Retinal pigment epithelial cell (primary cell): Measurements from ENCODE around the gene PPP1R8.

ENCODE experiments used
- DNase-seq: peaks from one replicate; pipeline ENCODE4 v3.0.0-alpha.2; 2010; ENCODE audit warnings: low read depth
- H3K4me3 ChIP-seq: 2 replicates; pipeline ENCODE4 v1.5.1; 2011; ENCODE audit warnings: mild to moderate bottlenecking, low read length, control low read depth, moderate library complexity
- CTCF ChIP-seq: conservative IDR thresholded peaks from 2 replicates; pipeline ENCODE4 v1.5.1; 2011; ENCODE audit warnings: low read depth, low read length, control low read depth, inconsistent platforms

PPP1R8 gene

GRCh38 chr1:27858072-27858948 lies 27.7 kb downstream of the PPP1R8 start:
- no peak overlapping the region for H3K4me3 ChIP-seq
- peak; percentile 33 for DNase-seq
- peak; percentile 100 for TF ChIP-seq CTCF

GRCh38 chr1:27858949-27859576 lies 28.5 kb downstream of the PPP1R8 start:
- TF ChIP-seq CTCF: no peak
- no peak for DNase-seq
- no peak overlapping the region for H3K4me3 ChIP-seq

GRCh38 chr1:27861436-27861835 lies 30.9 kb downstream of the PPP1R8 start:
- no peak for DNase-seq
- no peak for TF ChIP-seq CTCF

GRCh38 chr1:27862004-27862403 lies 31.4 kb downstream of the PPP1R8 start:
- H3K4me3 ChIP-seq: no peak overlapping the region
- no peak for TF ChIP-seq CTCF
- DNase-seq: no peak

More at GRCh38 chr1:27861436-27861835, 30.9 kb downstream of the PPP1R8 start:
- no peak overlapping the region for H3K4me3 ChIP-seq

GRCh38 chr1:27862671-27863537 lies 32.3 kb downstream of the PPP1R8 start:
- H3K4me3 ChIP-seq: no peak overlapping the region
- no peak for TF ChIP-seq CTCF
- DNase-seq: no peak

- no peak for DNase-seq
- H3K4me3 ChIP-seq: no peak overlapping the region
- TF ChIP-seq CTCF: no peak
Observed at GRCh38 chr1:27863538-27863915, 32.9 kb downstream of the PPP1R8 start.
